Measurements from ENCODE around the gene LRMDA. TPM values are rescaled to one million over a fixed set of nuclear protein-coding genes. Genes with fewer than 3 reads are reported as not detected.

LRMDA gene
- total and polyA plus RNA-seq, 10 of the 15 experiments (the other 5 are each of a cell fraction or from before 2014, with no cell fraction given): 0.07 to 0.54 (median 0.29) TPM; not detected in 4

GRCh38 chr10:76333326-76333725 lies 901.9 kb downstream of the LRMDA start:
- intact Hi-C loops (cut with micrococcal nuclease; ENCODE audit: unreplicated experiment) (no loop called here), in situ Hi-C loops (cut with MboI) (no loop called here)
- Histone ChIP-seq H3K4me2 (ENCODE audit: control insufficient read depth, insufficient read depth) (no peak overlapping the region), H3K9me3 (replicated peaks; ENCODE audit: control insufficient read depth, insufficient read depth, low read length) (no peaks in the 10 kb centered on the region), H3K9ac (ENCODE audit: control insufficient read depth, insufficient read depth, low read length) (no peak overlapping the region), H3K4me3 (no peak overlapping the region), H3K27ac (ENCODE audit: control insufficient read depth, insufficient read depth) (no peak overlapping the region), H3K79me2 (ENCODE audit: control insufficient read depth, insufficient read depth, low read length) (no peaks in the 10 kb centered on the region), H4K20me1 (ENCODE audit: control insufficient read depth, insufficient read depth) (no peaks in the 10 kb centered on the region), H3K36me3 (ENCODE audit: control insufficient read depth in 2 of 2, insufficient read depth in 2 of 2, low read length in 1 of 2) (no peaks in the 10 kb centered on the region), H3K27me3 (replicated peaks in 1 of 2; ENCODE audit: control insufficient read depth in 2 of 2, insufficient read depth in 2 of 2, low read length in 1 of 2) (no peaks in the 10 kb centered on the region), H3K4me1 (ENCODE audit: control insufficient read depth, insufficient read depth, low read length) (no peaks in the 10 kb centered on the region), H2AFZ (ENCODE audit: control insufficient read depth, low read depth, low read length) (no peak overlapping the region)
- FAIRE-seq: no peak
- 30% methylated on average over 2 of the region's 2 CpGs for WGBS (ENCODE audit: insufficient coverage, insufficient replicate concordance, low lambda C conversion rate, missing lambda C conversion rate)
- no peak for TF ChIP-seq POLR2AphosphoS2 (IDR thresholded peaks at IDR 0.05; ENCODE audit: low read depth, low read length)
- TF ChIP-seq NR2C2 (IDR thresholded peaks at IDR 0.05; ENCODE audit: borderline replicate concordance, control insufficient read depth, insufficient read length, low read depth): no peak
- TF ChIP-seq BACH1 (IDR thresholded peaks at IDR 0.05; ENCODE audit: borderline replicate concordance): no peak
- TF ChIP-seq ZBED1 (IDR thresholded peaks at IDR 0.05; ENCODE audit: borderline replicate concordance): no peak
- TF ChIP-seq YBX1 (IDR thresholded peaks at IDR 0.05): no peak
- no peak for TF ChIP-seq PAX5 (IDR thresholded peaks at IDR 0.05; ENCODE audit: borderline replicate concordance, low read depth, low read length)
- TF ChIP-seq ZNF207 (IDR thresholded peaks at IDR 0.05; ENCODE audit: borderline replicate concordance): no peak
- TF ChIP-seq YY1 (IDR thresholded peaks at IDR 0.05; ENCODE audit: low read depth, low read length): no peak
- TF ChIP-seq, protein P1, sequence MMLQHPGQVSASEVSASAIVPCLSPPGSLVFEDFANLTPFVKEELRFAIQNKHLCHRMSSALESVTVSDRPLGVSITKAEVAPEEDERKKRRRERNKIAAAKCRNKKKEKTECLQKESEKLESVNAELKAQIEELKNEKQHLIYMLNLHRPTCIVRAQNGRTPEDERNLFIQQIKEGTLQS (IDR thresholded peaks at IDR 0.05; ENCODE audit: borderline replicate concordance, extremely low read depth, low read depth, low read length): no peak
- TF ChIP-seq SMC3 (IDR thresholded peaks at IDR 0.05; ENCODE audit: borderline replicate concordance, low read length): no peak
- no peak for TF ChIP-seq KDM1A (IDR thresholded peaks at IDR 0.05; ENCODE audit: borderline replicate concordance)
- no peak for TF ChIP-seq ATF2 (IDR thresholded peaks at IDR 0.05; ENCODE audit: low read length)
- no peak for TF ChIP-seq KAT2A (conservative IDR thresholded peaks at IDR 0.05; ENCODE audit: control insufficient read depth, low read depth, low read length)
- no peak for TF ChIP-seq MXI1 (IDR thresholded peaks at IDR 0.05; ENCODE audit: low read depth, low read length)
- no peak for TF ChIP-seq IRF4 (IDR thresholded peaks at IDR 0.05; ENCODE audit: low read depth, low read length)
- no TSS peak for BruUV-seq (replicated peaks)
- ChIA-PET RAD21 (ENCODE audit: unreplicated experiment) (no interaction called here), POLR2A (no interaction called here), CTCF (interaction anchor here (0.5 to 1.3 kb wide), 2 partner anchors 17 to 22 kb away, joined by 3 to 4 read pairs; no protein-coding TSS in a partner anchor), SMC1A (ENCODE audit: uncharacterized antibody, unreplicated experiment) (interaction anchor here (1.3 kb wide), 1 partner anchor 11 kb away, joined by 5 read pairs; no protein-coding TSS in a partner anchor)
- ATAC-seq: no peak
- DNase-seq (ENCODE audit: low read depth, low spot score): no peak

Measured in GM12878 (cell line).